AG04450 (cell line): ENCODE results near the gene TMEM38A. TPM values are rescaled to one million over a fixed set of nuclear protein-coding genes. Genes with fewer than 3 reads are reported as not detected.
"Not testable (repeated sequence)": the region's sequence is repeated elsewhere in the genome, so short reads cannot be mapped to it uniquely, and the experiment has no call there.

Source experiments
- CTCF ChIA-PET: fragments of 300-600, 350-600 bp; formaldehyde crosslinking; extraction: SDS; loops from one replicate; lab custom pipeline; 2022; ENCODE audit warnings: antibody characterized with exemption, inconsistent platforms; lab: Charles Lee
- POLR2A ChIA-PET: fragments of 350-600 bp; formaldehyde crosslinking; extraction: SDS; loops from one replicate; lab custom pipeline; 2021; ENCODE audit warnings: antibody characterized with exemption, inconsistent platforms; lab: Yijun Ruan, JAX
- DNase-seq: peaks from one replicate; pipeline ENCODE4 v3.0.0-alpha.2; 2011; ENCODE audit warnings: low read depth, low spot score
- H3K27ac ChIP-seq: one replicate; pipeline ENCODE4 v1.5.1; 2012; ENCODE audit warnings: low read depth, low read length, control low read depth
- H3K27me3 ChIP-seq: one replicate; pipeline ENCODE4 v1.6.0; 2012; ENCODE audit warnings: low read length; ENCODE audit not compliant: control insufficient read depth, insufficient read depth
- H3K4me3 ChIP-seq: 2 replicates; pipeline ENCODE4 v1.5.1; 2011; ENCODE audit warnings: mild to moderate bottlenecking, low read depth, low read length, control low read depth
- H3K9me3 ChIP-seq: 2 replicates; pipeline ENCODE4 v1.5.1; 2012; ENCODE audit warnings: low read length; ENCODE audit not compliant: control insufficient read depth, insufficient read depth
- CTCF ChIP-seq: IDR thresholded peaks from 2 replicates; pipeline ENCODE4 v1.5.1; 2011; ENCODE audit warnings: low read depth, low read length, control low read depth, inconsistent platforms
- polyA plus RNA-seq: library from polyadenylated mRNA; depleted of rRNA; stranded (reverse); fragments of >200 nt; gene quantifications from 2 replicates; pipeline ENCODE4 v1.2.3, GENCODE V29; 2011

The TMEM38A gene
- polyA plus RNA-seq, 1 experiment, result 2.4 TPM

DNA sequence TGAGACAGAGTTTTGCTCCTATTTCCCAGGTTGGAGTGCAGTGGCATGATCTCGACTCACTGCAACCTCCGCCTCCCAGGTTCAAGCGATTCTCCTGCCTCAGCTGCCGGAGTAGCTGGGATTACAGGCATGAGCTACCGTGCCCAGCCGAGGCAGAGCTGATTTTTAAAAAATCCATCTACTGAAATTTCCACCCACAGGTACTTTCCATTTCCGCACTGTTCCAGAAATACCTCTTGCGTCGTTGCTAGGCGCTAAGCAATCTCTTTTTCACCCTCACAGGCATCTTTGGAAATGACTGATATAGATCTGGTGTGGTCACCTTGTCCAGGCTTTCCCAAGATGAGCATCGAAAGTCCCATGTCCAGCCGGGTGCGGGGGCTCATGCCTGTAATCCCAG is 9.4 kb downstream of the TMEM38A start:
- no peak overlapping the region for H3K27ac ChIP-seq
- no peak for DNase-seq
- ChIA-PET POLR2A (interaction anchor here (0.8 kb wide), 1 partner anchor 10 kb away, joined by 5 read pairs; no protein-coding TSS in a partner anchor), CTCF (no interaction called here)
- TF ChIP-seq CTCF, result no peak
- H3K4me3 ChIP-seq, result no peak overlapping the region
- no peaks in the 10 kb centered on the region for H3K27me3 ChIP-seq
- no peaks in the 10 kb centered on the region for H3K9me3 ChIP-seq

- H3K9me3 ChIP-seq, result no peaks in the 10 kb centered on the region
- TF ChIP-seq CTCF, result no peak
- POLR2A ChIA-PET, result interaction anchor here (0.6 kb wide), 2 partner anchors 263 to 378 kb away, joined by 3 to 4 read pairs; no protein-coding TSS in a partner anchor
- no peaks in the 10 kb centered on the region for H3K27me3 ChIP-seq
- CTCF ChIA-PET, result interaction anchor here (1.8 kb wide), 1 partner anchor 43 kb away, joined by 5 read pairs; no protein-coding TSS in a partner anchor
- H3K27ac ChIP-seq, result no peak overlapping the region
- H3K4me3 ChIP-seq, result no peak overlapping the region
- no peak for DNase-seq
Measured at GRCh38 chr19:16671652-16672274, 10.8 kb downstream of the TMEM38A start.

DNA sequence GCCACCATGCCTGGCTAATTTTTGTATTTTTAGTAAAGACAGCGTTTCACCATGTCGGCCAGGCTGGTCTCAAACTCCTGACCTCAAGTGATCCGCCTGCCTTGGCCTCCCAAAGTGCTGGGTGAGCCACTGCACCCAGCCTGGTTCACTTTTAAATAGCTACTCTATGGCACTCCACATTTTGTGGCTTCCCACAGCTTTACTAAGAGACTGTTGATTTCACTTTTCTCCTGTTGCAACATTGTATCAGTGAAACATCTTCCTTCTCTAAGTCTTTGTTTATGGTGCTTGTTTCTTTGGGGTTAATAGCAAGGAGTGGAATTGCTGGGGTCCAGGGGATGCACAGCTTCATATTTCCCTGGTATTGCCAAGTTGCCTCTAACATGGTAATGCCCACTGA is 12.3 kb downstream of the TMEM38A start:
- Histone ChIP-seq H3K27ac (no peak overlapping the region), H3K9me3 (no peaks in the 10 kb centered on the region), H3K27me3 (no peaks in the 10 kb centered on the region), H3K4me3 (no peak overlapping the region)
- POLR2A ChIA-PET, result no interaction called here
- CTCF ChIA-PET, result interaction anchor here (1.8 kb wide), 1 partner anchor 42 kb away, joined by 5 read pairs; no protein-coding TSS in a partner anchor
- TF ChIP-seq CTCF, result no peak
- no peak for DNase-seq

DNA sequence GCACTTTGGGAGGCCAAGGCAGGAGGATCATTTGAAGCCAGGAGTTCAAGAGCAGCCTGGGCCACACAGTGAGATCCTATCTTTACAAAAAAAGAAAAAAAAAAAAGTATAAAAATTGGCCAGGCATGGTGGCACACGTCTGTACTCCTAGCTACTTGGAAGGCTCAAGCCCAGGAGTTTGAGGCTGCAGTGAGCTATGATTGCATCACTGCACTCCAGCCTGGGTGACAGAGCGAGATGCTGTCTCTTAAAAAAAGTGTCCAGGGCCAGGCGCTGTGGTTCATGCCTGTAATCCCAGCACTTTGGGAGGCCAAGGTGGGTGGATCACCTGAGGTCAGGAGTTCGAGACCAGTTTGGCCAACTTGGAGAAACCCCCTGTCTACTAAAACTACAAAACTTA is 12.9 kb downstream of the TMEM38A start:
- DNase-seq, H3K27ac ChIP-seq, CTCF ChIA-PET, H3K9me3 ChIP-seq, H3K27me3 ChIP-seq, H3K4me3 ChIP-seq, POLR2A ChIA-PET: not testable (repeated sequence)

DNA sequence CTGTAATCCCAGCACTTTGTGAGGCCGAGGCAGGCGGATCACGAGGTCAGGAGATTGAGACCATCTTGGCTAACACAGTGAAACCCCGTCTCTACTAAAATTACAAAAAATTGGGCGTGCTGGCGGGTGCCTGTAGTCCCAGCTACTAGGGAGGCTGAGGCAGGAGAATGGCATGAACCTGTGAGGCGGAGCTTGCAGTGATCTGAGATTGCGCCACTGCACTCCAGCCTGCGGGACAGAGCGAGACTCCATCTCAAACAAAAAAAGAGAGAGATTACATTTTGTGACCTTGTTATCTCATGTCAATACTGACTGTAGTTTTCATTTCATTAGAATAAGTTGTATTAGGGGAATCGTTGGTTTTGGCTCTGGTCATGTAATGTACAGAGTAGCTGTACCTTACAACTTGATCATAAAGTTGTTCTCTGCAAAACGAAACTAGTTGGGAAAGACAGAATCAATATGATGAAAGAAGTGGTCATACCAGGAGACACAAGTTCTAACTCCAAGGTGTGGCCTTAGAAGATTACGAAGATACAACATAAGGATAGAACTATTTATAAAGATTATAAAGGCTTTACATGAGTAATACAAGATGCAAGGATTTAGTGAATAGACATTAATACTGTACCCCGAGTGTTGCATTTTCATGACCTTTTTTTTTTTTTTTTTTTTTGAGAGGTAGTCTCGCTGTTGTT is 15.3 kb downstream of the TMEM38A start:
- TF ChIP-seq CTCF, result no peak
- no peaks in the 10 kb centered on the region for H3K27me3 ChIP-seq
- peaks cover 6% of the 10 kb centered on the region; the same call in 1 of the 2 replicates for H3K9me3 ChIP-seq
- CTCF ChIA-PET, result interaction anchor here (0.5 to 0.6 kb wide), 2 partner anchors 19 to 171 kb away, joined by 3 to 8 read pairs; no protein-coding TSS in a partner anchor
- POLR2A ChIA-PET, result no interaction called here
- no peak overlapping the region for H3K27ac ChIP-seq
- no peak overlapping the region for H3K4me3 ChIP-seq
- no peak for DNase-seq
